HEK293 (cell line): ENCODE measurements around the gene USP36.

ENCODE experiments used
- CTCF ChIA-PET: fragments of 350-600 bp; formaldehyde crosslinking; extraction: SDS; loops from one replicate; lab custom pipeline; 2021; ENCODE audit warnings: antibody characterized with exemption; lab: Yijun Ruan, JAX
- POLR2A ChIA-PET: fragments of 300-600 bp; formaldehyde crosslinking; extraction: SDS; loops from one replicate; lab custom pipeline; 2020; ENCODE audit warnings: antibody characterized with exemption, inconsistent platforms; lab: Yijun Ruan, JAX
- H3K27ac ChIP-seq: fragments of 200-500 bp; sonication (Bioruptor generic); 2 replicates; pipeline ENCODE4 v1.5.1; 2014; ENCODE audit warnings: low read depth, low read length, control low read depth, inconsistent platforms; ENCODE audit errors: extremely low read depth
- H3K36me3 ChIP-seq, 2 experiments: fragments of 200-500 bp in 1 of 2; sonication (Bioruptor generic) in 1 of 2; 1 replicate in 1 of 2; 2 replicates in 1 of 2; pipeline ENCODE4 v1.5.1; 2014 to 2017; ENCODE audit warnings: inconsistent platforms in 2 of 2, low read length in 2 of 2; ENCODE audit not compliant: control insufficient read depth in 2 of 2, insufficient read depth in 1 of 2
- H3K4me1 ChIP-seq: fragments of 200-500 bp; sonication (Bioruptor generic); 2 replicates; pipeline ENCODE4 v1.5.1; 2014; ENCODE audit warnings: mild to moderate bottlenecking, low read length, inconsistent platforms; ENCODE audit not compliant: control insufficient read depth, insufficient read depth
- H3K4me3 ChIP-seq: 2 replicates; pipeline ENCODE4 v1.5.1; 2011; ENCODE audit warnings: low read depth, mild to moderate bottlenecking, control low read depth, low read length, moderate library complexity
- H3K9me3 ChIP-seq: fragments of 200-500 bp; sonication (Bioruptor generic); 2 replicates; pipeline ENCODE4 v1.5.1; 2014; ENCODE audit warnings: low read depth, low read length, inconsistent platforms; ENCODE audit not compliant: control insufficient read depth, insufficient read depth
- GLI4 ChIP-seq: fragments of 450-650 bp; formaldehyde crosslinking; IDR thresholded peaks from 2 replicates; pipeline ENCODE4 v1.5.1; 2016; ENCODE audit warnings: missing biosample characterization, missing genetic modification characterization
- KLF7 ChIP-seq: fragments of 450-650 bp; formaldehyde crosslinking; IDR thresholded peaks from 2 replicates; pipeline ENCODE4 v1.5.1; 2016; ENCODE audit warnings: missing biosample characterization, missing genetic modification characterization, borderline replicate concordance
- SP3 ChIP-seq: fragments of 450-650 bp; formaldehyde crosslinking; IDR thresholded peaks from 2 replicates; pipeline ENCODE4 v1.5.1; 2016; ENCODE audit warnings: missing biosample characterization, missing genetic modification characterization
- YY2 ChIP-seq: fragments of 450-650 bp; formaldehyde crosslinking; IDR thresholded peaks from 2 replicates; pipeline ENCODE4 v1.5.1; 2016; ENCODE audit warnings: missing biosample characterization, missing genetic modification characterization
- ZNF140 ChIP-seq: fragments of 450-650 bp; formaldehyde crosslinking; IDR thresholded peaks from 2 replicates; pipeline ENCODE4 v1.5.1; 2016; ENCODE audit warnings: missing biosample characterization, missing genetic modification characterization
- ZNF169 ChIP-seq: fragments of 450-650 bp; formaldehyde crosslinking; IDR thresholded peaks from 2 replicates; pipeline ENCODE4 v1.5.1; 2016; ENCODE audit warnings: missing biosample characterization, missing genetic modification characterization
- ZNF19 ChIP-seq: fragments of 450-650 bp; formaldehyde crosslinking; IDR thresholded peaks from 2 replicates; pipeline ENCODE4; 2016; ENCODE audit warnings: missing biosample characterization, missing genetic modification characterization, low read depth
- ZNF416 ChIP-seq: fragments of 450-650 bp; formaldehyde crosslinking; IDR thresholded peaks from 2 replicates; pipeline ENCODE4 v1.5.1; 2016; ENCODE audit warnings: missing biosample characterization, missing genetic modification characterization
- ZNF449 ChIP-seq: fragments of 450-650 bp; formaldehyde crosslinking; IDR thresholded peaks from 2 replicates; pipeline ENCODE4 v1.5.1; 2017; ENCODE audit warnings: missing biosample characterization, mild to moderate bottlenecking, missing genetic modification characterization, moderate library complexity
- ZNF549 ChIP-seq: fragments of 450-650 bp; IDR thresholded peaks from 2 replicates; pipeline ENCODE4 v1.5.1; 2018; ENCODE audit warnings: missing biosample characterization, missing genetic modification characterization, mild to moderate bottlenecking, inconsistent platforms, moderate library complexity
- ZNF610 ChIP-seq: fragments of 450-650 bp; formaldehyde crosslinking; IDR thresholded peaks from 2 replicates; pipeline ENCODE4 v1.5.1; 2016; ENCODE audit warnings: missing biosample characterization, missing genetic modification characterization, borderline replicate concordance
- ZNF645 ChIP-seq: fragments of 450-650 bp; formaldehyde crosslinking; IDR thresholded peaks from 2 replicates; pipeline ENCODE4; 2016; ENCODE audit warnings: missing biosample characterization, missing genetic modification characterization
- ZNF785 ChIP-seq: fragments of 450-650 bp; formaldehyde crosslinking; IDR thresholded peaks from 2 replicates; pipeline ENCODE4 v1.5.1; 2016; ENCODE audit warnings: missing biosample characterization, missing genetic modification characterization
- ZSCAN4 ChIP-seq: fragments of 450-650 bp; formaldehyde crosslinking; IDR thresholded peaks from 2 replicates; pipeline ENCODE4 v1.5.1; 2017; ENCODE audit warnings: missing biosample characterization, missing genetic modification characterization
- TF ChIP-seq, protein P1 (sequence below): fragments of 450-650 bp; formaldehyde crosslinking; conservative IDR thresholded peaks from 2 replicates; pipeline ENCODE4 v1.5.1; 2016; ENCODE audit warnings: low read depth, missing biosample characterization, missing genetic modification characterization
- TF ChIP-seq, protein P2 (sequence below): fragments of 450-650 bp; formaldehyde crosslinking; IDR thresholded peaks from 2 replicates; pipeline ENCODE4 v1.5.1; 2016; ENCODE audit warnings: missing biosample characterization, missing genetic modification characterization
- TF ChIP-seq, protein P3 (sequence below): fragments of 450-650 bp; formaldehyde crosslinking; IDR thresholded peaks from 2 replicates; pipeline ENCODE4 v1.5.1; 2016; ENCODE audit warnings: missing biosample characterization, missing genetic modification characterization

Gene USP36

GRCh38 chr17:78817123-78817522 lies 23.5 kb downstream of the USP36 start (continued):
- TF ChIP-seq, protein P1, sequence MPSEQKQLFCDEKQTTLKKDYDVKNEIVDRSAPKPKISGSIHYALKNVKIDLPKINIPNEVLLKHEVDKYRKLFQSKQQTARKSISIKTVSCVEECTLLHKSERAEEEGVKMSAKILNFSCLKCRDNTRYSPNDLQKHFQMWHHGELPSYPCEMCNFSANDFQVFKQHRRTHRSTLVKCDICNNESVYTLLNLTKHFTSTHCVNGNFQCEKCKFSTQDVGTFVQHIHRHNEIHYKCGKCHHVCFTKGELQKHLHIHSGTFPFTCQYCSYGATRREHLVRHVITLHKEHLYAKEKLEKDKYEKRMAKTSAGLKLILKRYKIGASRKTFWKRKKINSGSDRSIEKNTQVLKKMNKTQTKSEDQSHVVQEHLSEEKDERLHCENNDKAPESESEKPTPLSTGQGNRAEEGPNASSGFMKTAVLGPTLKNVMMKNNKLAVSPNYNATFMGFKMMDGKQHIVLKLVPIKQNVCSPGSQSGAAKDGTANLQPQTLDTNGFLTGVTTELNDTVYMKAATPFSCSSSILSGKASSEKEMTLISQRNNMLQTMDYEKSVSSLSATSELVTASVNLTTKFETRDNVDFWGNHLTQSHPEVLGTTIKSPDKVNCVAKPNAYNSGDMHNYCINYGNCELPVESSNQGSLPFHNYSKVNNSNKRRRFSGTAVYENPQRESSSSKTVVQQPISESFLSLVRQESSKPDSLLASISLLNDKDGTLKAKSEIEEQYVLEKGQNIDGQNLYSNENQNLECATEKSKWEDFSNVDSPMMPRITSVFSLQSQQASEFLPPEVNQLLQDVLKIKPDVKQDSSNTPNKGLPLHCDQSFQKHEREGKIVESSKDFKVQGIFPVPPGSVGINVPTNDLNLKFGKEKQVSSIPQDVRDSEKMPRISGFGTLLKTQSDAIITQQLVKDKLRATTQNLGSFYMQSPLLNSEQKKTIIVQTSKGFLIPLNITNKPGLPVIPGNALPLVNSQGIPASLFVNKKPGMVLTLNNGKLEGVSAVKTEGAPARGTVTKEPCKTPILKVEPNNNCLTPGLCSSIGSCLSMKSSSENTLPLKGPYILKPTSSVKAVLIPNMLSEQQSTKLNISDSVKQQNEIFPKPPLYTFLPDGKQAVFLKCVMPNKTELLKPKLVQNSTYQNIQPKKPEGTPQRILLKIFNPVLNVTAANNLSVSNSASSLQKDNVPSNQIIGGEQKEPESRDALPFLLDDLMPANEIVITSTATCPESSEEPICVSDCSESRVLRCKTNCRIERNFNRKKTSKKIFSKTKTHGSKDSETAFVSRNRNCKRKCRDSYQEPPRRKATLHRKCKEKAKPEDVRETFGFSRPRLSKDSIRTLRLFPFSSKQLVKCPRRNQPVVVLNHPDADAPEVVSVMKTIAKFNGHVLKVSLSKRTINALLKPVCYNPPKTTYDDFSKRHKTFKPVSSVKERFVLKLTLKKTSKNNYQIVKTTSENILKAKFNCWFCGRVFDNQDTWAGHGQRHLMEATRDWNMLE (tag by site-specific recombination), result no peak
- TF ChIP-seq ZNF785 (tag by site-specific recombination) (no peak), ZNF610 (tag by site-specific recombination) (no peak)

GRCh38 chr17:78815696-78816095 lies 24.9 kb downstream of the USP36 start:
- Histone ChIP-seq H3K9me3 (no peaks in the 10 kb centered on the region), H3K27ac (no peak overlapping the region), H3K4me3 (no peak overlapping the region), H3K36me3 (peaks cover 97 to 100% of the 10 kb centered on the region in 2 experiments), H3K4me1 (no peaks in the 10 kb centered on the region)
- CTCF ChIA-PET, result no interaction called here
- POLR2A ChIA-PET, result no interaction called here
- TF ChIP-seq SP3, result no peak
- peak; percentile 84 for TF ChIP-seq ZSCAN4 (tag by site-specific recombination)
- TF ChIP-seq, all 188 proteins: peak for 1

DNA sequence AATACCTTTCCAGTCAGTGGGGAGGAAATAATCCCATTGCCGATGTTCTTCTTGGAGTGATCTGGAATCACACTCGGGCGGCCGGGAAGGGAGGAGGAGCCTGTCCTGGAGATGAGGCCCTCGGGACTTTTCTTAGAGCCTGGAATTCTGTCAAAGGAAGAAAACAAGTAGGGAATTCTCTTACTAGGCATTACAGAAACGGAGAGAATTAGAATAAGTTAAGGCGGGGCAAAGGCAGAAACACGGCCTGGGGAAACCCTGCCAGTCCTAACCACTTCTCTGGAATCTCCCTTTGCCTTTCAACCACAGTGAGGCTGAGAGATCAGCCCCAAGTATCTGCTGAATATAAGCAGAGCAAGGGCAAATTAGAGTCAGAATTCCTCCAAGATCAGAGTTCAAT lies 27.8 kb downstream of the USP36 start:
- ChIA-PET CTCF (no interaction called here), POLR2A (no interaction called here)
- H3K4me3 ChIP-seq, result no peak overlapping the region
- TF ChIP-seq ZNF416 (no peak), KLF7 (tag by site-specific recombination) (no peak), SP3 (no peak), ZNF449 (tag by site-specific recombination) (no peak), ZNF169 (tag by site-specific recombination) (no peak), ZNF19 (tag by site-specific recombination) (no peak), ZNF549 (tag by site-specific recombination) (no peak), ZNF140 (no peak), ZNF645 (no peak), GLI4 (no peak), YY2 (tag by site-specific recombination) (no peak)
- TF ChIP-seq, protein P2, sequence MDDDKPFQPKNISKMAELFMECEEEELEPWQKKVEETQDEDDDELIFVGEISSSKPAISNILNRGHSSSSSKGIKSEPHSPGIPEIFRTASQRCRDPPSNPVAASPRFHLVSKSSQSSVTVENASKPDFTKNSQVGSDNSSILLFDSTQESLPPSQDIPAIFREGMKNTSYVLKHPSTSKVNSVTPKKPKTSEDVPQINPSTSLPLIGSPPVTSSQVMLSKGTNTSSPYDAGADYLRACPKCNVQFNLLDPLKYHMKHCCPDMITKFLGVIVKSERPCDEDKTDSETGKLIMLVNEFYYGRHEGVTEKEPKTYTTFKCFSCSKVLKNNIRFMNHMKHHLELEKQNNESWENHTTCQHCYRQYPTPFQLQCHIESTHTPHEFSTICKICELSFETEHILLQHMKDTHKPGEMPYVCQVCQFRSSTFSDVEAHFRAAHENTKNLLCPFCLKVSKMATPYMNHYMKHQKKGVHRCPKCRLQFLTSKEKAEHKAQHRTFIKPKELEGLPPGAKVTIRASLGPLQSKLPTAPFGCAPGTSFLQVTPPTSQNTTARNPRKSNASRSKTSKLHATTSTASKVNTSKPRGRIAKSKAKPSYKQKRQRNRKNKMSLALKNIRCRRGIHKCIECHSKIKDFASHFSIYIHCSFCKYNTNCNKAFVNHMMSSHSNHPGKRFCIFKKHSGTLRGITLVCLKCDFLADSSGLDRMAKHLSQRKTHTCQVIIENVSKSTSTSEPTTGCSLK (tag by site-specific recombination), result no peak
- TF ChIP-seq, protein P3, sequence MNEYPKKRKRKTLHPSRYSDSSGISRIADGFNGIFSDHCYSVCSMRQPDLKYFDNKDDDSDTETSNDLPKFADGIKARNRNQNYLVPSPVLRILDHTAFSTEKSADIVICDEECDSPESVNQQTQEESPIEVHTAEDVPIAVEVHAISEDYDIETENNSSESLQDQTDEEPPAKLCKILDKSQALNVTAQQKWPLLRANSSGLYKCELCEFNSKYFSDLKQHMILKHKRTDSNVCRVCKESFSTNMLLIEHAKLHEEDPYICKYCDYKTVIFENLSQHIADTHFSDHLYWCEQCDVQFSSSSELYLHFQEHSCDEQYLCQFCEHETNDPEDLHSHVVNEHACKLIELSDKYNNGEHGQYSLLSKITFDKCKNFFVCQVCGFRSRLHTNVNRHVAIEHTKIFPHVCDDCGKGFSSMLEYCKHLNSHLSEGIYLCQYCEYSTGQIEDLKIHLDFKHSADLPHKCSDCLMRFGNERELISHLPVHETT, result no peak
- H3K9me3 ChIP-seq, result no peaks in the 10 kb centered on the region
- no peak overlapping the region for H3K27ac ChIP-seq
- peaks cover 97 to 99% of the 10 kb centered on the region in 2 experiments for H3K36me3 ChIP-seq
- H3K4me1 ChIP-seq, result no peaks in the 10 kb centered on the region
